HepG2 (cell line): ENCODE data around the gene BET1L. TPM values are rescaled to one million over a fixed set of nuclear protein-coding genes. Genes with fewer than 3 reads are reported as not detected.

Experiments
- CBX1 ChIP-seq: IDR thresholded peaks from one replicate; pipeline ENCODE4 v1.6.1; 2016; ENCODE audit warnings: antibody characterized with exemption, low read depth
- FOXK1 ChIP-seq: sonication (generic); formaldehyde crosslinking; IDR thresholded peaks from 2 replicates; pipeline ENCODE4 v1.4.0; 2020; ENCODE audit warnings: low read depth, missing genetic modification reagents, borderline replicate concordance
- IKZF4 ChIP-seq: sonication (generic); formaldehyde crosslinking; IDR thresholded peaks from 2 replicates; pipeline ENCODE4 v1.5.1; 2020; ENCODE audit warnings: borderline replicate concordance, mild to moderate bottlenecking, low read depth, missing genetic modification reagents; ENCODE audit errors: not compliant biosample characterization
- KDM4B ChIP-seq: sonication (generic); formaldehyde crosslinking; IDR thresholded peaks from 2 replicates; pipeline ENCODE4 v1.4.0; 2020; ENCODE audit warnings: missing genetic modification reagents
- MAFK ChIP-seq, 2 experiments: IDR thresholded peaks in 1 of 2; conservative IDR thresholded peaks in 1 of 2; 2 replicates each; pipeline ENCODE4 v1.6.1; 2011; ENCODE audit warnings: improper control_type of control experiment in 2 of 2, low read length in 2 of 2
- SMYD3 ChIP-seq: sonication (generic); formaldehyde crosslinking; IDR thresholded peaks from 2 replicates; pipeline ENCODE4 v1.8.1; 2023; ENCODE audit warnings: mild to moderate bottlenecking, missing genetic modification reagents
- SNAI1 ChIP-seq: sonication (generic); formaldehyde crosslinking; IDR thresholded peaks from 2 replicates; pipeline ENCODE4 v1.5.0; 2020; ENCODE audit warnings: mild to moderate bottlenecking, missing genetic modification reagents, borderline replicate concordance
- SP4 ChIP-seq: sonication (generic); formaldehyde crosslinking; IDR thresholded peaks from 2 replicates; pipeline ENCODE4 v1.8.1; 2023; ENCODE audit warnings: mild to moderate bottlenecking, missing genetic modification reagents
- STAG1 ChIP-seq: sonication (generic); formaldehyde crosslinking; IDR thresholded peaks from 2 replicates; pipeline ENCODE4 v1.4.0; 2020; ENCODE audit warnings: missing genetic modification reagents
- TBX3 ChIP-seq: fragments of 450-650 bp; IDR thresholded peaks from 2 replicates; pipeline ENCODE4 v1.6.1; 2017; ENCODE audit warnings: antibody characterized with exemption, mild to moderate bottlenecking, inconsistent platforms, borderline replicate concordance
- TEAD2 ChIP-seq: sonication (generic); formaldehyde crosslinking; IDR thresholded peaks from 2 replicates; pipeline ENCODE4 v1.9.0; 2021; ENCODE audit warnings: missing genetic modification reagents
- ZFP37 ChIP-seq: sonication (generic); formaldehyde crosslinking; IDR thresholded peaks from 2 replicates; pipeline ENCODE4 v1.4.0; 2020; ENCODE audit warnings: missing genetic modification reagents, borderline replicate concordance
- ZFP90 ChIP-seq: sonication (generic); formaldehyde crosslinking; IDR thresholded peaks from 2 replicates; pipeline ENCODE4 v1.8.0; 2022; ENCODE audit warnings: missing genetic modification reagents, mild to moderate bottlenecking, inconsistent platforms, borderline replicate concordance
- ZNF263 ChIP-seq: sonication (generic); formaldehyde crosslinking; IDR thresholded peaks from 2 replicates; pipeline ENCODE4 v1.4.0; 2020; ENCODE audit warnings: missing genetic modification reagents
- ZNF672 ChIP-seq: sonication (generic); formaldehyde crosslinking; IDR thresholded peaks from 2 replicates; pipeline ENCODE4 v1.8.1; 2022; ENCODE audit warnings: missing genetic modification reagents
- polyA plus RNA-seq, 8 experiments: library from polyadenylated mRNA; depleted of rRNA in 3 of 8; stranded (reverse) in 7 of 8; unstranded in 1 of 8; fragments of >200 nt; fragmentation: Illumina TruSeq in 4 of 8; extraction: Trizol in 4 of 8; gene quantifications; 2 replicates each; pipeline versions ENCODE4 v1.2.1 to v1.2.3, GENCODE V29; 2011 to 2016; ENCODE audit warnings: low read depth in 4 of 8, missing spikeins in 1 of 8, mixed read lengths in 1 of 8; ENCODE audit not compliant: insufficient read depth in 1 of 8
- total RNA-seq, 5 experiments: library from RNA; depleted of rRNA; stranded (reverse); fragments of >200 nt; fragmentation: Illumina TruSeq; extraction: Trizol; gene quantifications; 2 replicates each; pipeline ENCODE4 v1.2.3, GENCODE V29; 2016; ENCODE audit warnings: low read depth in 1 of 5
- TF ChIP-seq, protein P1 (sequence below): IDR thresholded peaks from 2 replicates; pipeline ENCODE4 v1.6.1; 2016; ENCODE audit warnings: missing genetic modification reagents, missing compliant biosample characterization
- TF ChIP-seq, protein P2 (sequence below): sonication (generic); formaldehyde crosslinking; IDR thresholded peaks from 2 replicates; pipeline ENCODE4 v1.5.0; 2020; ENCODE audit warnings: missing genetic modification reagents, mild to moderate bottlenecking, borderline replicate concordance
- TF ChIP-seq, protein P3 (sequence below): sonication (generic); formaldehyde crosslinking; IDR thresholded peaks from 2 replicates; pipeline ENCODE4 v1.5.1; 2020; ENCODE audit warnings: mild to moderate bottlenecking, missing genetic modification reagents
- TF ChIP-seq, protein P4 (sequence below): IDR thresholded peaks from 2 replicates; pipeline ENCODE4 v1.6.1; 2016
- TF ChIP-seq, protein P5 (sequence below): sonication (generic); formaldehyde crosslinking; IDR thresholded peaks from 2 replicates; pipeline ENCODE4 v1.8.1; 2022; ENCODE audit warnings: mild to moderate bottlenecking, missing genetic modification reagents
- TF ChIP-seq, protein P6 (sequence below): sonication (generic); formaldehyde crosslinking; IDR thresholded peaks from 2 replicates; pipeline ENCODE4 v1.5.0; 2020; ENCODE audit warnings: mild to moderate bottlenecking, missing genetic modification reagents, moderate library complexity

BET1L gene
- total and polyA plus RNA-seq, 2 of the 13 experiments (the other 11 are each of a cell fraction or from before 2014, with no cell fraction given): 26.2 to 59.6 TPM

DNA sequence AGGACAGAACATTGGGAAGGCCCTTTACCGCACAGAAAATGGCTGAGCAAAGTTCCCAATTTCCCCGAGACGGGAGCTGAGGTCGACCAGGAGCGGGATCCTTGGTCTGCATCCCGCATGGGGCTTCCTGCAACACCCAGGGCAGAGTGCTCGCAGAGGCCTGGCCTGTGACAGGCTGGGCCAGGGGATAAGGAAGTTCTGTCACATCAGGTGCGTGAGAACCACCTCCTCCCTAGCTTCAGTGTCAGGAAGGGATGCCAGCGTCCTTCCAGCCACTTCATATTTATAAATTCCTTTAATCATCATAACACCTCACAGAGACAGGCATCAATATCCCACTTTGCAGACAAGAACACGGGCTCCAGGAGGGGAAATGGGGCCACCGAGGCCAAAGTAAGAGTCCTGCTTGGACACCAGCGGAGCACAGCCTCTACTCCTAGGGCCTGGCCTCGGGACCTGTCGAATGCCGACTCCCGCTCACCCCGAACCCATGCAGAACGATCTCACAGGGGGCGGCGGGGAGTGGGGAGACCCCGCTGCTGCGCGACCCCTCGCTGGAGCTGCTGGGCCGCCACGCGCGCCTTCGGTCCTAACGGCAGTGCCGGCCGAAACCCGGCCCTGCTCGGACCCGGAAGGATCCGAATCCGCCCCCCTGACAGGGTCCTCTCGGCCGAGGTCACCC lies 532 bp downstream of the BET1L start (continued):
- no peak for TF ChIP-seq SMYD3 (CRISPR knock-in tag)
- peak; percentile 58; the same call in 1 of the 2 replicates for TF ChIP-seq SNAI1 (CRISPR knock-in tag)
- TF ChIP-seq, protein P1, sequence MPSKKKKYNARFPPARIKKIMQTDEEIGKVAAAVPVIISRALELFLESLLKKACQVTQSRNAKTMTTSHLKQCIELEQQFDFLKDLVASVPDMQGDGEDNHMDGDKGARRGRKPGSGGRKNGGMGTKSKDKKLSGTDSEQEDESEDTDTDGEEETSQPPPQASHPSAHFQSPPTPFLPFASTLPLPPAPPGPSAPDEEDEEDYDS (CRISPR knock-in tag): no peak
- no peak for TF ChIP-seq MAFK (conservative IDR thresholded peaks at IDR 0.05 in 1 of 2, IDR thresholded peaks at IDR 0.05 in 1 of 2; ENCODE audit: low read length in 2 of 2)
- no peak for TF ChIP-seq IKZF4 (CRISPR knock-in tag)
- TF ChIP-seq, protein P2, sequence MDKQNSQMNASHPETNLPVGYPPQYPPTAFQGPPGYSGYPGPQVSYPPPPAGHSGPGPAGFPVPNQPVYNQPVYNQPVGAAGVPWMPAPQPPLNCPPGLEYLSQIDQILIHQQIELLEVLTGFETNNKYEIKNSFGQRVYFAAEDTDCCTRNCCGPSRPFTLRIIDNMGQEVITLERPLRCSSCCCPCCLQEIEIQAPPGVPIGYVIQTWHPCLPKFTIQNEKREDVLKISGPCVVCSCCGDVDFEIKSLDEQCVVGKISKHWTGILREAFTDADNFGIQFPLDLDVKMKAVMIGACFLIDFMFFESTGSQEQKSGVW (CRISPR knock-in tag): no peak
- no peak for TF ChIP-seq FOXK1 (CRISPR knock-in tag)
- no peak for TF ChIP-seq TBX3
- no peak for TF ChIP-seq ZNF672 (CRISPR knock-in tag)
- TF ChIP-seq CBX1: no peak
- no peak for TF ChIP-seq ZFP90 (CRISPR knock-in tag)
- TF ChIP-seq KDM4B (CRISPR knock-in tag): no peak
- no peak for TF ChIP-seq ZNF263 (CRISPR knock-in tag)
- TF ChIP-seq, protein P3, sequence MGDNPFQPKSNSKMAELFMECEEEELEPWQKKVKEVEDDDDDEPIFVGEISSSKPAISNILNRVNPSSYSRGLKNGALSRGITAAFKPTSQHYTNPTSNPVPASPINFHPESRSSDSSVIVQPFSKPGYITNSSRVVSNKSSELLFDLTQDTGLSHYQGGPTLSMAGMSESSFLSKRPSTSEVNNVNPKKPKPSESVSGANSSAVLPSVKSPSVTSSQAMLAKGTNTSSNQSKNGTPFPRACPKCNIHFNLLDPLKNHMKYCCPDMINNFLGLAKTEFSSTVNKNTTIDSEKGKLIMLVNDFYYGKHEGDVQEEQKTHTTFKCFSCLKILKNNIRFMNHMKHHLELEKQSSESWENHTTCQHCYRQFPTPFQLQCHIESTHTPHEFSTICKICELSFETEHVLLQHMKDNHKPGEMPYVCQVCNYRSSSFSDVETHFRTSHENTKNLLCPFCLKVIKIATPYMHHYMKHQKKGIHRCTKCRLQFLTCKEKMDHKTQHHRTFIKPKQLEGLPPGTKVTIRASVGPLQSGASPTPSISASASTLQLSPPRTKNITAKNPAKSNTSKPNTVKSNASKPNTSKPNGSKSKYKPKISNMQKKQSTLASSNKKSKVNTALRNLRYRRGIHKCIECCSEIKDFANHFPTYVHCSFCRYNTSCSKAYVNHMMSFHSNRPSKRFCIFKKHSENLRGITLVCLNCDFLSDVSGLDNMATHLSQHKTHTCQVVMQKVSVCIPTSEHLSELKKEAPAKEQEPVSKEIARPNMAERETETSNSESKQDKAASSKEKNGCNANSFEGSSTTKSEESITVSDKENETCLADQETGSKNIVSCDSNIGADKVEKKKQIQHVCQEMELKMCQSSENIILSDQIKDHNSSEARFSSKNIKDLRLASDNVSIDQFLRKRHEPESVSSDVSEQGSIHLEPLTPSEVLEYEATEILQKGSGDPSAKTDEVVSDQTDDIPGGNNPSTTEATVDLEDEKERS (CRISPR knock-in tag): no peak
- TF ChIP-seq, protein P4, sequence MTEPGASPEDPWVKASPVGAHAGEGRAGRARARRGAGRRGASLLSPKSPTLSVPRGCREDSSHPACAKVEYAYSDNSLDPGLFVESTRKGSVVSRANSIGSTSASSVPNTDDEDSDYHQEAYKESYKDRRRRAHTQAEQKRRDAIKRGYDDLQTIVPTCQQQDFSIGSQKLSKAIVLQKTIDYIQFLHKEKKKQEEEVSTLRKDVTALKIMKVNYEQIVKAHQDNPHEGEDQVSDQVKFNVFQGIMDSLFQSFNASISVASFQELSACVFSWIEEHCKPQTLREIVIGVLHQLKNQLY (CRISPR knock-in tag): no peak
- no peak for TF ChIP-seq SP4 (CRISPR knock-in tag)
- TF ChIP-seq, protein P5, sequence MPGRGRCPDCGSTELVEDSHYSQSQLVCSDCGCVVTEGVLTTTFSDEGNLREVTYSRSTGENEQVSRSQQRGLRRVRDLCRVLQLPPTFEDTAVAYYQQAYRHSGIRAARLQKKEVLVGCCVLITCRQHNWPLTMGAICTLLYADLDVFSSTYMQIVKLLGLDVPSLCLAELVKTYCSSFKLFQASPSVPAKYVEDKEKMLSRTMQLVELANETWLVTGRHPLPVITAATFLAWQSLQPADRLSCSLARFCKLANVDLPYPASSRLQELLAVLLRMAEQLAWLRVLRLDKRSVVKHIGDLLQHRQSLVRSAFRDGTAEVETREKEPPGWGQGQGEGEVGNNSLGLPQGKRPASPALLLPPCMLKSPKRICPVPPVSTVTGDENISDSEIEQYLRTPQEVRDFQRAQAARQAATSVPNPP (CRISPR knock-in tag): no peak
- no peak for TF ChIP-seq STAG1 (CRISPR knock-in tag)
- TF ChIP-seq ZFP37 (CRISPR knock-in tag): no peak
- TF ChIP-seq TEAD2: no peak
- TF ChIP-seq, protein P6, sequence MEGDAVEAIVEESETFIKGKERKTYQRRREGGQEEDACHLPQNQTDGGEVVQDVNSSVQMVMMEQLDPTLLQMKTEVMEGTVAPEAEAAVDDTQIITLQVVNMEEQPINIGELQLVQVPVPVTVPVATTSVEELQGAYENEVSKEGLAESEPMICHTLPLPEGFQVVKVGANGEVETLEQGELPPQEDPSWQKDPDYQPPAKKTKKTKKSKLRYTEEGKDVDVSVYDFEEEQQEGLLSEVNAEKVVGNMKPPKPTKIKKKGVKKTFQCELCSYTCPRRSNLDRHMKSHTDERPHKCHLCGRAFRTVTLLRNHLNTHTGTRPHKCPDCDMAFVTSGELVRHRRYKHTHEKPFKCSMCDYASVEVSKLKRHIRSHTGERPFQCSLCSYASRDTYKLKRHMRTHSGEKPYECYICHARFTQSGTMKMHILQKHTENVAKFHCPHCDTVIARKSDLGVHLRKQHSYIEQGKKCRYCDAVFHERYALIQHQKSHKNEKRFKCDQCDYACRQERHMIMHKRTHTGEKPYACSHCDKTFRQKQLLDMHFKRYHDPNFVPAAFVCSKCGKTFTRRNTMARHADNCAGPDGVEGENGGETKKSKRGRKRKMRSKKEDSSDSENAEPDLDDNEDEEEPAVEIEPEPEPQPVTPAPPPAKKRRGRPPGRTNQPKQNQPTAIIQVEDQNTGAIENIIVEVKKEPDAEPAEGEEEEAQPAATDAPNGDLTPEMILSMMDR: no peak
